Astrocyte of the cerebellum (primary cell): ENCODE measurements around the gene IQCK.
A peak's percentile ranks its signal among the peaks of the same experiment; 100 is the strongest.

ENCODE experiments used
- DNase-seq: peaks from one replicate; pipeline ENCODE4 v3.0.0-alpha.2; 2011; ENCODE audit warnings: low read depth
- H3K4me3 ChIP-seq: 2 replicates; pipeline ENCODE4 v1.5.1; 2011; ENCODE audit warnings: mild to moderate bottlenecking, low read depth, low read length, moderate library complexity
- CTCF ChIP-seq: IDR thresholded peaks from 2 replicates; pipeline ENCODE4 v1.5.1; 2012; ENCODE audit warnings: low read length, low read depth, moderate library complexity, mild to moderate bottlenecking; ENCODE audit errors: missing control alignments
- in situ Hi-C: cut with HindIII; loops from 2 replicates; pipeline ENCODE4 v1.10.0; 2017; ENCODE audit warnings: low sequenced_read_pairs

The IQCK gene

GRCh38 chr16:19901164-19901563 is 183.1 kb downstream of the IQCK start:
- H3K4me3 ChIP-seq: no peak overlapping the region
- in situ Hi-C loops: loop anchor here (25.0 kb wide), 2 partner anchors 111 to 486 kb away; no protein-coding TSS in a partner anchor

GRCh38 chr16:19907161-19907992 is 189.3 kb downstream of the IQCK start:
- peak; percentile 98 for TF ChIP-seq CTCF
- DNase-seq: peak; percentile 49
- H3K4me3 ChIP-seq: no peak overlapping the region
- in situ Hi-C loops: loop anchor here (25.0 kb wide), 2 partner anchors 105 to 480 kb away; no protein-coding TSS in a partner anchor

More at GRCh38 chr16:19901164-19901563, 183.1 kb downstream of the IQCK start:
- no peak for DNase-seq
- no peak for TF ChIP-seq CTCF
